ENCODE data around the gene GDPD3.
A peak's percentile ranks its signal among the peaks of the same experiment; 100 is the strongest.

GDPD3 gene

GRCh38 chr16:30086291-30087140 is 26.8 kb downstream of the GDPD3 start:
- Histone ChIP-seq H3K79me1 (ENCODE audit: low read length) (peaks cover 1% of the 10 kb centered on the region), H2BK5ac (ENCODE audit: low read length) (peak overlapping the region; percentile 50), H3K9ac (ENCODE audit: low read length) (peak overlapping the region; percentile 24), H3K4me2 (ENCODE audit: low read length) (no peak overlapping the region), H2BK15ac (replicated peaks; ENCODE audit: low read depth) (no peak overlapping the region), H3K27me3 (ENCODE audit: insufficient read depth, low read length, poor library complexity) (no peaks in the 10 kb centered on the region), H4K8ac (ENCODE audit: low read depth, low read length) (no peak overlapping the region), H3K56ac (ENCODE audit: low read length) (peak overlapping the region; percentile 70), H3K36me3 (ENCODE audit: control insufficient read depth, insufficient read depth, low read length) (peaks cover 14% of the 10 kb centered on the region), H3K4me1 (ENCODE audit: control insufficient read depth, low read depth, low read length) (peaks cover 7% of the 10 kb centered on the region), H3K4me3 (ENCODE audit: low read length) (no peak overlapping the region), H2BK120ac (ENCODE audit: low read depth, low read length) (no peak overlapping the region), H3K18ac (ENCODE audit: low read length) (peak overlapping the region; percentile 20), H3K4ac (ENCODE audit: low read depth, low read length) (peak overlapping the region; percentile 0), H4K5ac (ENCODE audit: low read length) (no peak overlapping the region), H3K23ac (ENCODE audit: low read length) (no peak overlapping the region), H2AK5ac (ENCODE audit: low read length) (no peak overlapping the region), H3K79me2 (ENCODE audit: control insufficient read depth, insufficient read depth, low read length) (peaks cover 3% of the 10 kb centered on the region), H3K27ac (ENCODE audit: low read depth, low read length) (peak overlapping the region; percentile 6)
- no CpG with 5 or more reads among the region's 27 CpGs for WGBS (ENCODE audit: extremely low coverage, insufficient coverage, low lambda C conversion rate)
- no peak for DNase-seq

DNA sequence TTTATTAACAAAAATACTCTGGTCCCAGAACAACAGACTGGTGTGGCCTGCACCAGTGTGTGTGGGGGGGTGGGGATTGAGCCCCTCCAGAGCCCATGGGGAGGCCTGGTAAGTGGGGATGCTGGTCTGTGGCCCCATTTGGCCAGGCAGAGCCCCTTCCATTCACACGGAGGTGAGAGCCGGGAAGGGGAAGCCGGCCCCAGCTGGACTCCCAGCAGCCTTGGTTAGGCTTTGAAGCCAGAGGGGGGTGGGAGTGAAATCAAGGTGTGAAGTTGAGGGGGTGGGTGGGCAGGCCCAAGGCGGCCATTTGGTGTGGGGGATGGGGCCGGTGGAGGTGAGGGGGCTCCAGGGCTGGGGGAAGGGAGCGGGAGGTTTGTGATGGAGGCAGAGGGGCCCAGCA is 27.5 kb downstream of the GDPD3 start:
- peak overlapping the region; percentile 71 for H3K56ac ChIP-seq (ENCODE audit: low read length)
- no peak overlapping the region for H4K8ac ChIP-seq (ENCODE audit: low read depth, low read length)
- no CpG with 5 or more reads among the region's 6 CpGs for WGBS (ENCODE audit: extremely low coverage, insufficient coverage, low lambda C conversion rate)
- peak overlapping the region; percentile 5 for H3K18ac ChIP-seq (ENCODE audit: low read length)
- H3K79me2 ChIP-seq (ENCODE audit: control insufficient read depth, insufficient read depth, low read length) = peaks cover 3% of the 10 kb centered on the region
- H3K27ac ChIP-seq (ENCODE audit: low read depth, low read length) = peak overlapping the region; percentile 75
- peak overlapping the region; percentile 54 for H2BK5ac ChIP-seq (ENCODE audit: low read length)
- H3K4me2 ChIP-seq (ENCODE audit: low read length) = no peak overlapping the region
- H3K23ac ChIP-seq (ENCODE audit: low read length) = no peak overlapping the region
- H2BK120ac ChIP-seq (ENCODE audit: low read depth, low read length) = no peak overlapping the region
- H4K5ac ChIP-seq (ENCODE audit: low read length) = no peak overlapping the region
- no peak overlapping the region for H2BK15ac ChIP-seq (replicated peaks; ENCODE audit: low read depth)
- peak overlapping the region; percentile 46 for H3K9ac ChIP-seq (ENCODE audit: low read length)
- peaks cover 1% of the 10 kb centered on the region for H3K79me1 ChIP-seq (ENCODE audit: low read length)
- peak overlapping the region; percentile 64 for H3K4ac ChIP-seq (ENCODE audit: low read depth, low read length)
- DNase-seq = peak; percentile 78
- peaks cover 7% of the 10 kb centered on the region for H3K4me1 ChIP-seq (ENCODE audit: control insufficient read depth, low read depth, low read length)
- peaks cover 18% of the 10 kb centered on the region for H3K36me3 ChIP-seq (ENCODE audit: control insufficient read depth, insufficient read depth, low read length)
- no peak overlapping the region for H2AK5ac ChIP-seq (ENCODE audit: low read length)
- no peak overlapping the region for H3K4me3 ChIP-seq (ENCODE audit: low read length)
- H3K27me3 ChIP-seq (ENCODE audit: insufficient read depth, low read length, poor library complexity) = no peaks in the 10 kb centered on the region

GRCh38 chr16:30085247-30085646 is 28.1 kb downstream of the GDPD3 start:
- H3K18ac ChIP-seq (ENCODE audit: low read length) = peak overlapping the region; percentile 5
- peak overlapping the region; percentile 71 for H3K56ac ChIP-seq (ENCODE audit: low read length)
- peak overlapping the region; percentile 46 for H3K9ac ChIP-seq (ENCODE audit: low read length)
- H2BK120ac ChIP-seq (ENCODE audit: low read depth, low read length) = no peak overlapping the region
- H4K8ac ChIP-seq (ENCODE audit: low read depth, low read length) = no peak overlapping the region
- H3K79me2 ChIP-seq (ENCODE audit: control insufficient read depth, insufficient read depth, low read length) = peaks cover 1% of the 10 kb centered on the region
- H3K27me3 ChIP-seq (ENCODE audit: insufficient read depth, low read length, poor library complexity) = no peaks in the 10 kb centered on the region
- H3K36me3 ChIP-seq (ENCODE audit: control insufficient read depth, insufficient read depth, low read length) = peaks cover 18% of the 10 kb centered on the region
- peak overlapping the region; percentile 54 for H2BK5ac ChIP-seq (ENCODE audit: low read length)
- peak overlapping the region; percentile 66 for H3K23ac ChIP-seq (ENCODE audit: low read length)
- no peak overlapping the region for H2BK15ac ChIP-seq (replicated peaks; ENCODE audit: low read depth)
- H3K4me1 ChIP-seq (ENCODE audit: control insufficient read depth, low read depth, low read length) = peaks cover 6% of the 10 kb centered on the region
- no peak overlapping the region for H3K4me3 ChIP-seq (ENCODE audit: low read length)
- H3K4me2 ChIP-seq (ENCODE audit: low read length) = no peak overlapping the region
- no peak overlapping the region for H4K5ac ChIP-seq (ENCODE audit: low read length)
- peak overlapping the region; percentile 75 for H3K27ac ChIP-seq (ENCODE audit: low read depth, low read length)
- WGBS (ENCODE audit: extremely low coverage, insufficient coverage, low lambda C conversion rate) = no CpG with 5 or more reads among the region's 3 CpGs
- H3K79me1 ChIP-seq (ENCODE audit: low read length) = peaks cover 1% of the 10 kb centered on the region
- DNase-seq = no peak
- peak overlapping the region; percentile 64 for H3K4ac ChIP-seq (ENCODE audit: low read depth, low read length)
- H2AK5ac ChIP-seq (ENCODE audit: low read length) = peak overlapping the region; percentile 59

- Histone ChIP-seq H3K27ac (ENCODE audit: low read depth, low read length) (no peak overlapping the region), H2BK120ac (ENCODE audit: low read depth, low read length) (no peak overlapping the region), H3K4ac (ENCODE audit: low read depth, low read length) (no peak overlapping the region), H4K8ac (ENCODE audit: low read depth, low read length) (no peak overlapping the region), H3K79me1 (ENCODE audit: low read length) (peaks cover 2% of the 10 kb centered on the region), H3K27me3 (ENCODE audit: insufficient read depth, low read length, poor library complexity) (no peaks in the 10 kb centered on the region), H3K56ac (ENCODE audit: low read length) (peak overlapping the region; percentile 67), H3K18ac (ENCODE audit: low read length) (peak overlapping the region; percentile 19), H3K4me1 (ENCODE audit: control insufficient read depth, low read depth, low read length) (peaks cover 4% of the 10 kb centered on the region), H2BK5ac (ENCODE audit: low read length) (no peak overlapping the region), H3K9ac (ENCODE audit: low read length) (no peak overlapping the region), H3K4me3 (ENCODE audit: low read length) (no peak overlapping the region), H3K79me2 (ENCODE audit: control insufficient read depth, insufficient read depth, low read length) (no peaks in the 10 kb centered on the region), H2AK5ac (ENCODE audit: low read length) (no peak overlapping the region), H3K4me2 (ENCODE audit: low read length) (no peak overlapping the region), H3K23ac (ENCODE audit: low read length) (no peak overlapping the region), H2BK15ac (replicated peaks; ENCODE audit: low read depth) (no peak overlapping the region), H4K5ac (ENCODE audit: low read length) (no peak overlapping the region), H3K36me3 (ENCODE audit: control insufficient read depth, insufficient read depth, low read length) (peaks cover 18% of the 10 kb centered on the region)
- no CpG with 5 or more reads among the region's 17 CpGs for WGBS (ENCODE audit: extremely low coverage, insufficient coverage, low lambda C conversion rate)
- DNase-seq = no peak
Measured at GRCh38 chr16:30084816-30085159, 28.5 kb downstream of the GDPD3 start.

DNA sequence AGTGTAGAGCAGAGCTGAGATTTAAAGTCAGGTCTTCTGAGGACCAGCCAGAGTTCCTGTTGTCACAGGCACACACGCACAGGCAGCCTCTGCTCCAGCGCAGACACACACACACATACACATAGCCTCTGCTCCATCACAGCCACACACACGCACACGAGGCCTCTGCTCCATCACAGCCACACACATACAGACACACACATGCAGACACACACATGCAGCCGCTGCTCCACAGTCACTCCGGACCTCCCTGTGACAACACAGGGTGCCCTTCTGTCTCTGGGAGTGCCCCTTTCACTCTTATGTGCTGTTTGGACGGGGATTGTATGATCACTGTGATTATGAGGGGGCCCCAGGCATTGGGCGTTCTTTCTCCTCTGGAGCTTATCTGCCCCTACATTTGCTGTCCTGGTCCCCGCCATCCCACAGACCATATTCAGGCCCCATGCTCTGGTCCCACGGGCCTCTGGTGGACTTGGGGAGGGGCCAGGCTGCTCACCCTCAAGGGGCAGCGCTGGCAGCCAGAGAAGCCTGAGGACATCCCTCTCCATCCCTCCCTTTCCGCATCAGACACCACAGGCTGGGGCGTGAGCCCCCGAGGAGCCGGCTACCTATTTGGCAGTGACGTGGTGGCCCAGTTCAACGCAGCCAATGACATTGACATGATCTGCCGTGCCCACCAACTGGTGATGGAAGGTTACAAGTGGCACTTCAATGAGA is 29.1 kb downstream of the GDPD3 start:
- peaks cover 4% of the 10 kb centered on the region for H3K4me1 ChIP-seq (ENCODE audit: control insufficient read depth, low read depth, low read length)
- no peak overlapping the region for H3K9ac ChIP-seq (ENCODE audit: low read length)
- H4K8ac ChIP-seq (ENCODE audit: low read depth, low read length) = no peak overlapping the region
- H3K23ac ChIP-seq (ENCODE audit: low read length) = no peak overlapping the region
- peaks cover 3% of the 10 kb centered on the region for H3K79me2 ChIP-seq (ENCODE audit: control insufficient read depth, insufficient read depth, low read length)
- H3K56ac ChIP-seq (ENCODE audit: low read length) = no peak overlapping the region
- peaks cover 5% of the 10 kb centered on the region for H3K79me1 ChIP-seq (ENCODE audit: low read length)
- H2BK120ac ChIP-seq (ENCODE audit: low read depth, low read length) = no peak overlapping the region
- H3K4me2 ChIP-seq (ENCODE audit: low read length) = no peak overlapping the region
- H3K27ac ChIP-seq (ENCODE audit: low read depth, low read length) = no peak overlapping the region
- H3K4ac ChIP-seq (ENCODE audit: low read depth, low read length) = no peak overlapping the region
- WGBS (ENCODE audit: extremely low coverage, insufficient coverage, low lambda C conversion rate) = no CpG with 5 or more reads among the region's 18 CpGs
- DNase-seq = no peak
- H3K18ac ChIP-seq (ENCODE audit: low read length) = no peak overlapping the region
- peaks cover 22% of the 10 kb centered on the region for H3K36me3 ChIP-seq (ENCODE audit: control insufficient read depth, insufficient read depth, low read length)
- no peak overlapping the region for H2BK5ac ChIP-seq (ENCODE audit: low read length)
- no peak overlapping the region for H3K4me3 ChIP-seq (ENCODE audit: low read length)
- H2AK5ac ChIP-seq (ENCODE audit: low read length) = no peak overlapping the region
- no peak overlapping the region for H2BK15ac ChIP-seq (replicated peaks; ENCODE audit: low read depth)
- H4K5ac ChIP-seq (ENCODE audit: low read length) = no peak overlapping the region
- no peaks in the 10 kb centered on the region for H3K27me3 ChIP-seq (ENCODE audit: insufficient read depth, low read length, poor library complexity)

Data from mesendoderm (in vitro differentiated cells).